ENCODE measurements around the gene CD101. TPM values are rescaled to one million over a fixed set of nuclear protein-coding genes. Genes with fewer than 3 reads are reported as not detected.
A peak's percentile ranks its signal among the peaks of the same experiment; 100 is the strongest.

Gene CD101
- total RNA-seq, 1 experiment from 2014 or later: 1.8 TPM

- Histone ChIP-seq H3K4me1 (ENCODE audit: insufficient read depth, low read length) (no peaks in the 10 kb centered on the region; the same call in 1 of the 2 replicates), H4K8ac (replicated peaks; ENCODE audit: insufficient read length, low read depth, low read length) (no peak overlapping the region), H3K27me3 (ENCODE audit: insufficient read depth, low read length) (no peaks in the 10 kb centered on the region), H3T11ph (ENCODE audit: low read length) (no peak overlapping the region), H4K20me1 (ENCODE audit: control insufficient read depth, insufficient read depth, insufficient read length) (no peaks in the 10 kb centered on the region), H3K14ac (ENCODE audit: insufficient read depth, low read length) (no peak overlapping the region), H3K18ac (ENCODE audit: insufficient read length, low read depth, low read length) (no peak overlapping the region), H3K9ac (ENCODE audit: extremely low read depth, insufficient read length, low read length) (no peak overlapping the region), H2BK12ac (ENCODE audit: insufficient read length, low read depth, low read length) (no peak overlapping the region), H3K79me1 (ENCODE audit: insufficient read depth, low read depth, low read length, poor library complexity, severe bottlenecking) (no peaks in the 10 kb centered on the region), H2AK5ac (ENCODE audit: insufficient read length, low read length) (no peak overlapping the region), H2AFZ (ENCODE audit: low read length) (no peak overlapping the region), H2BK15ac (ENCODE audit: low read depth, low read length) (no peak overlapping the region), H3K79me2 (ENCODE audit: insufficient read depth, low read length) (no peaks in the 10 kb centered on the region), H4K5ac (ENCODE audit: insufficient read length, low read depth, low read length) (no peak overlapping the region), H3K27ac (ENCODE audit: insufficient read length, low read depth, low read length) (no peak overlapping the region), H2BK20ac (ENCODE audit: low read depth, low read length, poor library complexity, severe bottlenecking) (no peak overlapping the region), H4K91ac (ENCODE audit: insufficient read length, low read depth, low read length) (no peak overlapping the region), H3K23ac (ENCODE audit: insufficient read length, low read depth, low read length) (no peak overlapping the region), H3K4ac (ENCODE audit: low read depth, low read length) (no peak overlapping the region), H2BK120ac (ENCODE audit: low read depth, low read length, poor library complexity, severe bottlenecking) (no peak overlapping the region), H3K9me3 (ENCODE audit: control insufficient read depth, low read depth, low read length) (no peaks in the 10 kb centered on the region), H3K56ac (ENCODE audit: insufficient read length, low read depth, low read length) (no peak overlapping the region), H2BK5ac (ENCODE audit: insufficient read length, low read length) (no peak overlapping the region), H3K23me2 (ENCODE audit: insufficient read length, low read depth, low read length, poor library complexity, severe bottlenecking) (no peaks in the 10 kb centered on the region), H3K4me2 (ENCODE audit: insufficient read depth, insufficient read length, low read length) (no peak overlapping the region)
- H3K27me3 Mint-ChIP-seq (ENCODE audit: low read depth): peaks cover 2% of the 10 kb centered on the region; the same call in 1 of the 2 replicates
- TF ChIP-seq, protein P1, sequence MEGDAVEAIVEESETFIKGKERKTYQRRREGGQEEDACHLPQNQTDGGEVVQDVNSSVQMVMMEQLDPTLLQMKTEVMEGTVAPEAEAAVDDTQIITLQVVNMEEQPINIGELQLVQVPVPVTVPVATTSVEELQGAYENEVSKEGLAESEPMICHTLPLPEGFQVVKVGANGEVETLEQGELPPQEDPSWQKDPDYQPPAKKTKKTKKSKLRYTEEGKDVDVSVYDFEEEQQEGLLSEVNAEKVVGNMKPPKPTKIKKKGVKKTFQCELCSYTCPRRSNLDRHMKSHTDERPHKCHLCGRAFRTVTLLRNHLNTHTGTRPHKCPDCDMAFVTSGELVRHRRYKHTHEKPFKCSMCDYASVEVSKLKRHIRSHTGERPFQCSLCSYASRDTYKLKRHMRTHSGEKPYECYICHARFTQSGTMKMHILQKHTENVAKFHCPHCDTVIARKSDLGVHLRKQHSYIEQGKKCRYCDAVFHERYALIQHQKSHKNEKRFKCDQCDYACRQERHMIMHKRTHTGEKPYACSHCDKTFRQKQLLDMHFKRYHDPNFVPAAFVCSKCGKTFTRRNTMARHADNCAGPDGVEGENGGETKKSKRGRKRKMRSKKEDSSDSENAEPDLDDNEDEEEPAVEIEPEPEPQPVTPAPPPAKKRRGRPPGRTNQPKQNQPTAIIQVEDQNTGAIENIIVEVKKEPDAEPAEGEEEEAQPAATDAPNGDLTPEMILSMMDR (conservative IDR thresholded peaks at IDR 0.05): no peak
- peaks cover 14 to 27% of the 10 kb centered on the region in 2 experiments for H3K4me1 Mint-ChIP-seq
- DNase-seq: no peak
- H3K9me3 Mint-ChIP-seq: no peaks in the 10 kb centered on the region
- WGBS (ENCODE audit: extremely low coverage, insufficient read length, low lambda C conversion rate): no CpG with 5 or more reads among the region's 1 CpG
- H3K36me3 Mint-ChIP-seq (ENCODE audit: insufficient read depth in 1 of 3, low read depth in 3 of 3): peaks cover 15 to 40% (median 25%) of the 10 kb centered on the region in 3 experiments
- H3K4me3 Mint-ChIP-seq: no peak overlapping the region
- H3K27ac Mint-ChIP-seq: peak overlapping the region in 2 of 3 experiments; percentile 13 to 43; a peak in 2 of 7 replicates
These were observed 9.6 kb upstream of the CD101 start for GRCh38 chr1:116991918-116992317.

Data from H9 (cell line).